SK-N-SH (cell line): ENCODE results near the gene FBXO2. TPM values are rescaled to one million over a fixed set of nuclear protein-coding genes. Genes with fewer than 3 reads are reported as not detected.
A peak's percentile ranks its signal among the peaks of the same experiment; 100 is the strongest.

ENCODE experiments used
- CTCF ChIA-PET: fragments of 300-600, 350-600 bp; formaldehyde crosslinking; extraction: SDS; loops from one replicate; lab custom pipeline; 2021; lab: Yijun Ruan, JAX
- POLR2A ChIA-PET: fragments of 350-600 bp; sonication (Branson Sonifier 250); formaldehyde crosslinking; extraction: SDS; loops from one replicate; lab custom pipeline; 2020; ENCODE audit warnings: antibody characterized with exemption, inconsistent platforms; lab: Yijun Ruan, JAX
- DNase-seq: peaks from one replicate; pipeline ENCODE4 v3.0.0; 2012
- H2AFZ ChIP-seq: fragments of 200-600 bp; sonication (generic); 2 replicates; pipeline ENCODE4 v1.8.1; 2016; ENCODE audit warnings: antibody characterized with exemption, mild to moderate bottlenecking, low read depth
- H3F3A ChIP-seq: fragments of 200-600 bp; sonication (generic); replicated peaks from 2 replicates; pipeline ENCODE3; 2016; ENCODE audit warnings: antibody characterized with exemption, mild to moderate bottlenecking; ENCODE audit not compliant: insufficient read depth
- H3K27ac ChIP-seq, 2 experiments: fragments of 200-500 bp in 1 of 2; fragments of 200-600 bp in 1 of 2; sonication (Bioruptor generic) in 1 of 2; sonication (generic), shearing (Covaris generic) in 1 of 2; 2 replicates each; pipeline versions ENCODE4 v1.5.1 to v1.6.1; 2014 to 2016; ENCODE audit warnings: low read depth in 2 of 2, inconsistent platforms in 1 of 2, low read length in 1 of 2, mild to moderate bottlenecking in 1 of 2, mixed read lengths in 1 of 2
- H3K27me3 ChIP-seq: fragments of 200-600 bp; sonication (generic), shearing (Covaris generic); 2 replicates; pipeline ENCODE4 v1.6.1; 2016; ENCODE audit warnings: mixed run types; ENCODE audit not compliant: insufficient read depth
- H3K36me3 ChIP-seq, 2 experiments: fragments of 200-500 bp in 1 of 2; fragments of 200-600 bp in 1 of 2; sonication (Bioruptor generic) in 1 of 2; sonication (generic) in 1 of 2; replicated peaks in 1 of 2; 2 replicates each; pipeline versions ENCODE3 to v1.5.1; 2014 to 2016; ENCODE audit warnings: low read length in 1 of 2, mild to moderate bottlenecking in 1 of 2; ENCODE audit not compliant: insufficient read depth in 2 of 2, control insufficient read depth in 1 of 2
- H3K4me1 ChIP-seq, 2 experiments: fragments of 200-500 bp in 1 of 2; fragments of 200-600 bp in 1 of 2; sonication (Bioruptor generic) in 1 of 2; sonication (generic), shearing (Covaris generic) in 1 of 2; 2 replicates each; pipeline versions ENCODE4 v1.5.1 to v1.6.1; 2014 to 2016; ENCODE audit warnings: low read depth in 1 of 2, low read length in 1 of 2, mixed run types in 1 of 2; ENCODE audit not compliant: insufficient read depth in 2 of 2, control insufficient read depth in 1 of 2
- H3K4me2 ChIP-seq: fragments of 200-600 bp; sonication (generic), shearing (Covaris generic); 2 replicates; pipeline ENCODE4 v1.6.1; 2017; ENCODE audit warnings: mixed run types
- H3K4me3 ChIP-seq, 2 experiments: fragments of 200-500 bp in 1 of 2; fragments of 200-600 bp in 1 of 2; sonication (Bioruptor generic) in 1 of 2; sonication (generic), shearing (Covaris generic) in 1 of 2; 2 replicates each; pipeline versions ENCODE4 v1.5.1 to v1.8.1; 2014 to 2016; ENCODE audit warnings: low read depth in 2 of 2, inconsistent platforms in 1 of 2, low read length in 1 of 2, mild to moderate bottlenecking in 1 of 2, mixed read lengths in 1 of 2, moderate library complexity in 1 of 2
- H3K79me2 ChIP-seq: fragments of 200-600 bp; sonication (generic); 2 replicates; pipeline ENCODE4 v1.8.1; 2017; ENCODE audit warnings: mild to moderate bottlenecking; ENCODE audit not compliant: insufficient read depth
- H3K9ac ChIP-seq: fragments of 200-600 bp; sonication (generic); 2 replicates; pipeline ENCODE4 v1.6.1; 2017; ENCODE audit warnings: mixed run types
- H3K9me2 ChIP-seq: fragments of 200-600 bp; sonication (generic); 2 replicates; pipeline ENCODE4 v1.6.1; 2017; ENCODE audit warnings: mixed run types
- H3K9me3 ChIP-seq: fragments of 200-600 bp; sonication (generic); 2 replicates; pipeline ENCODE4 v1.6.1; 2017; ENCODE audit warnings: mixed run types, mild to moderate bottlenecking, moderate library complexity
- H4K20me1 ChIP-seq: fragments of 200-600 bp; sonication (generic); 2 replicates; pipeline ENCODE4 v1.6.1; 2017; ENCODE audit warnings: mild to moderate bottlenecking, mixed run types; ENCODE audit not compliant: insufficient read depth
- CHD2 ChIP-seq: fragments of 150-350 bp; IDR thresholded peaks from 2 replicates; pipeline ENCODE4 v1.6.1; 2018; ENCODE audit warnings: low read length; ENCODE audit not compliant: partially characterized antibody
- EP300 ChIP-seq, 2 experiments: IDR thresholded peaks; 2 replicates each; pipeline versions ENCODE4 v1.4.0 to v1.6.1; 2012; ENCODE audit warnings: borderline replicate concordance in 1 of 2, low read depth in 1 of 2, low read length in 1 of 2
- GABPA ChIP-seq: IDR thresholded peaks from 2 replicates; pipeline ENCODE4 v1.4.0; 2012; ENCODE audit warnings: low read depth, mild to moderate bottlenecking
- GATA2 ChIP-seq: sonication (generic); formaldehyde crosslinking; IDR thresholded peaks from 2 replicates; pipeline ENCODE4 v1.5.0; 2020; ENCODE audit warnings: mild to moderate bottlenecking, missing genetic modification reagents
- JUND ChIP-seq: IDR thresholded peaks from 2 replicates; pipeline ENCODE4 v1.4.0; 2012
- MEF2A ChIP-seq: IDR thresholded peaks from 2 replicates; pipeline ENCODE4 v1.4.0; 2012; ENCODE audit warnings: low read depth, borderline replicate concordance
- MXI1 ChIP-seq: IDR thresholded peaks from 2 replicates; pipeline ENCODE4 v1.6.1; 2012; ENCODE audit warnings: mild to moderate bottlenecking, low read depth, low read length, improper control_type of control experiment
- NFIC ChIP-seq: IDR thresholded peaks from 2 replicates; pipeline ENCODE4 v1.4.0; 2012; ENCODE audit warnings: borderline replicate concordance
- NRF1 ChIP-seq: IDR thresholded peaks from 2 replicates; pipeline ENCODE4 v1.6.1; 2012; ENCODE audit warnings: low read depth, mild to moderate bottlenecking, low read length
- PBX3 ChIP-seq: IDR thresholded peaks from 2 replicates; pipeline ENCODE4; 2012
- RAD21 ChIP-seq: IDR thresholded peaks from 2 replicates; pipeline ENCODE4 v1.6.1; 2012; ENCODE audit warnings: mild to moderate bottlenecking, low read length
- RCOR1 ChIP-seq: fragments of 150-350 bp; IDR thresholded peaks from 2 replicates; pipeline ENCODE4 v1.6.1; 2017; ENCODE audit warnings: antibody characterized with exemption, low read length
- SIN3A ChIP-seq: IDR thresholded peaks from 2 replicates; pipeline ENCODE4 v1.6.1; 2012; ENCODE audit warnings: low read depth, mild to moderate bottlenecking, low read length, moderate library complexity, borderline replicate concordance
- SMC3 ChIP-seq: IDR thresholded peaks from 2 replicates; pipeline ENCODE4 v1.6.1; 2012; ENCODE audit warnings: low read depth, low read length, improper control_type of control experiment
- YY1 ChIP-seq: IDR thresholded peaks from 2 replicates; pipeline ENCODE4 v1.4.0; 2012; ENCODE audit warnings: low read depth, mild to moderate bottlenecking
- WGBS: methylation state at CpG from one replicate; pipeline ENCODE4 v1.1.6; 2017; ENCODE audit warnings: low lambda C conversion rate; 5-methylcytosine and 5-hydroxymethylcytosine counted together
- polyA plus RNA-seq, 3 experiments: library from polyadenylated mRNA; depleted of rRNA; stranded (reverse); fragments of >200 nt; gene quantifications; 2 replicates each; pipeline ENCODE4 v1.2.3, GENCODE V29; 2012
- TF ChIP-seq, protein P1 (sequence below): fragments of 200-600 bp; sonication (generic); IDR thresholded peaks from 2 replicates; pipeline ENCODE4 v1.6.1; 2017; ENCODE audit warnings: antibody characterized with exemption, mild to moderate bottlenecking, moderate library complexity
- TF ChIP-seq, protein P2 (sequence below): IDR thresholded peaks from 2 replicates; pipeline ENCODE4 v1.6.1; 2012; ENCODE audit warnings: mild to moderate bottlenecking, low read depth, low read length, moderate library complexity
- TF ChIP-seq, protein P3 (sequence below): IDR thresholded peaks from 2 replicates; pipeline ENCODE4 v1.4.0; 2012; ENCODE audit warnings: low read depth, borderline replicate concordance
- TF ChIP-seq, protein P4 (sequence below): fragments of 150-350 bp; IDR thresholded peaks from 2 replicates; pipeline ENCODE4 v1.6.1; 2016; ENCODE audit warnings: mild to moderate bottlenecking, low read depth, low read length

Gene FBXO2
- polyA plus RNA-seq, 1 of the 3 experiments (the other 2 are of a cell fraction) = 21.7 TPM

GRCh38 chr1:11650331-11650991 lies 3.8 kb downstream of the FBXO2 start:
- peak overlapping the region in 1 of 2 experiments; percentile 24; a peak in 2 of 4 replicates for H3K4me3 ChIP-seq
- DNase-seq = peak; percentile 93
- H3K36me3 ChIP-seq = no peaks in the 10 kb centered on the region
- no peak overlapping the region for H3K27ac ChIP-seq
- H3F3A ChIP-seq = no peaks in the 10 kb centered on the region
- TF ChIP-seq MXI1 (peak; percentile 59; the same call in 1 of the 2 replicates), CHD2 (peak; percentile 23), RCOR1 (no peak), SIN3A (peak; percentile 35; the same call in 1 of the 2 replicates), RAD21 (peak; percentile 81), NRF1 (no peak), YY1 (no peak), MEF2A (no peak), EP300 (IDR thresholded peaks at IDR 0.05; ENCODE audit: borderline replicate concordance in 1 of 2, low read depth in 1 of 2, low read length in 1 of 2) (no peak), NFIC (peak; percentile 73), PBX3 (no peak), GABPA (no peak), GATA2 (CRISPR knock-in tag) (no peak), SMC3 (peak; percentile 86), JUND (no peak)
- TF ChIP-seq, protein P1, sequence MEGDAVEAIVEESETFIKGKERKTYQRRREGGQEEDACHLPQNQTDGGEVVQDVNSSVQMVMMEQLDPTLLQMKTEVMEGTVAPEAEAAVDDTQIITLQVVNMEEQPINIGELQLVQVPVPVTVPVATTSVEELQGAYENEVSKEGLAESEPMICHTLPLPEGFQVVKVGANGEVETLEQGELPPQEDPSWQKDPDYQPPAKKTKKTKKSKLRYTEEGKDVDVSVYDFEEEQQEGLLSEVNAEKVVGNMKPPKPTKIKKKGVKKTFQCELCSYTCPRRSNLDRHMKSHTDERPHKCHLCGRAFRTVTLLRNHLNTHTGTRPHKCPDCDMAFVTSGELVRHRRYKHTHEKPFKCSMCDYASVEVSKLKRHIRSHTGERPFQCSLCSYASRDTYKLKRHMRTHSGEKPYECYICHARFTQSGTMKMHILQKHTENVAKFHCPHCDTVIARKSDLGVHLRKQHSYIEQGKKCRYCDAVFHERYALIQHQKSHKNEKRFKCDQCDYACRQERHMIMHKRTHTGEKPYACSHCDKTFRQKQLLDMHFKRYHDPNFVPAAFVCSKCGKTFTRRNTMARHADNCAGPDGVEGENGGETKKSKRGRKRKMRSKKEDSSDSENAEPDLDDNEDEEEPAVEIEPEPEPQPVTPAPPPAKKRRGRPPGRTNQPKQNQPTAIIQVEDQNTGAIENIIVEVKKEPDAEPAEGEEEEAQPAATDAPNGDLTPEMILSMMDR = peak; percentile 63
- TF ChIP-seq, protein P2, sequence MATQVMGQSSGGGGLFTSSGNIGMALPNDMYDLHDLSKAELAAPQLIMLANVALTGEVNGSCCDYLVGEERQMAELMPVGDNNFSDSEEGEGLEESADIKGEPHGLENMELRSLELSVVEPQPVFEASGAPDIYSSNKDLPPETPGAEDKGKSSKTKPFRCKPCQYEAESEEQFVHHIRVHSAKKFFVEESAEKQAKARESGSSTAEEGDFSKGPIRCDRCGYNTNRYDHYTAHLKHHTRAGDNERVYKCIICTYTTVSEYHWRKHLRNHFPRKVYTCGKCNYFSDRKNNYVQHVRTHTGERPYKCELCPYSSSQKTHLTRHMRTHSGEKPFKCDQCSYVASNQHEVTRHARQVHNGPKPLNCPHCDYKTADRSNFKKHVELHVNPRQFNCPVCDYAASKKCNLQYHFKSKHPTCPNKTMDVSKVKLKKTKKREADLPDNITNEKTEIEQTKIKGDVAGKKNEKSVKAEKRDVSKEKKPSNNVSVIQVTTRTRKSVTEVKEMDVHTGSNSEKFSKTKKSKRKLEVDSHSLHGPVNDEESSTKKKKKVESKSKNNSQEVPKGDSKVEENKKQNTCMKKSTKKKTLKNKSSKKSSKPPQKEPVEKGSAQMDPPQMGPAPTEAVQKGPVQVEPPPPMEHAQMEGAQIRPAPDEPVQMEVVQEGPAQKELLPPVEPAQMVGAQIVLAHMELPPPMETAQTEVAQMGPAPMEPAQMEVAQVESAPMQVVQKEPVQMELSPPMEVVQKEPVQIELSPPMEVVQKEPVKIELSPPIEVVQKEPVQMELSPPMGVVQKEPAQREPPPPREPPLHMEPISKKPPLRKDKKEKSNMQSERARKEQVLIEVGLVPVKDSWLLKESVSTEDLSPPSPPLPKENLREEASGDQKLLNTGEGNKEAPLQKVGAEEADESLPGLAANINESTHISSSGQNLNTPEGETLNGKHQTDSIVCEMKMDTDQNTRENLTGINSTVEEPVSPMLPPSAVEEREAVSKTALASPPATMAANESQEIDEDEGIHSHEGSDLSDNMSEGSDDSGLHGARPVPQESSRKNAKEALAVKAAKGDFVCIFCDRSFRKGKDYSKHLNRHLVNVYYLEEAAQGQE = no peak
- TF ChIP-seq, protein P3, sequence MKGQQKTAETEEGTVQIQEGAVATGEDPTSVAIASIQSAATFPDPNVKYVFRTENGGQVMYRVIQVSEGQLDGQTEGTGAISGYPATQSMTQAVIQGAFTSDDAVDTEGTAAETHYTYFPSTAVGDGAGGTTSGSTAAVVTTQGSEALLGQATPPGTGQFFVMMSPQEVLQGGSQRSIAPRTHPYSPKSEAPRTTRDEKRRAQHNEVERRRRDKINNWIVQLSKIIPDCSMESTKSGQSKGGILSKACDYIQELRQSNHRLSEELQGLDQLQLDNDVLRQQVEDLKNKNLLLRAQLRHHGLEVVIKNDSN = no peak
- TF ChIP-seq, protein P4, sequence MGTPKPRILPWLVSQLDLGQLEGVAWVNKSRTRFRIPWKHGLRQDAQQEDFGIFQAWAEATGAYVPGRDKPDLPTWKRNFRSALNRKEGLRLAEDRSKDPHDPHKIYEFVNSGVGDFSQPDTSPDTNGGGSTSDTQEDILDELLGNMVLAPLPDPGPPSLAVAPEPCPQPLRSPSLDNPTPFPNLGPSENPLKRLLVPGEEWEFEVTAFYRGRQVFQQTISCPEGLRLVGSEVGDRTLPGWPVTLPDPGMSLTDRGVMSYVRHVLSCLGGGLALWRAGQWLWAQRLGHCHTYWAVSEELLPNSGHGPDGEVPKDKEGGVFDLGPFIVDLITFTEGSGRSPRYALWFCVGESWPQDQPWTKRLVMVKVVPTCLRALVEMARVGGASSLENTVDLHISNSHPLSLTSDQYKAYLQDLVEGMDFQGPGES = no peak
- ChIA-PET CTCF (interaction anchor here (0.6 to 9.9 kb wide), 59 partner anchors 8 to 613 kb away, joined by 3 to 205 read pairs (median 4); partner anchors contain the start of genes AGTRAP, CLCN6, DISP3 and FBXO6), POLR2A (interaction anchor here (0.6 to 1.1 kb wide), 3 partner anchors 35 to 258 kb away, joined by 3 to 5 read pairs (median 3); no protein-coding TSS in a partner anchor)
- H3K4me1 ChIP-seq = peaks cover 0 to 23% of the 10 kb centered on the region in 2 experiments; a peak in 1 of 4 replicates
- peaks cover 3% of the 10 kb centered on the region; the same call in 1 of the 2 replicates for H3K79me2 ChIP-seq
- no peaks in the 10 kb centered on the region for H3K27me3 ChIP-seq
- H3K4me2 ChIP-seq = no peak overlapping the region
- H3K9ac ChIP-seq = no peak overlapping the region
- no peaks in the 10 kb centered on the region for H3K9me2 ChIP-seq
- no peaks in the 10 kb centered on the region for H4K20me1 ChIP-seq
- H3K9me3 ChIP-seq = no peaks in the 10 kb centered on the region
- WGBS = 18% methylated on average over 16 of the region's 47 CpGs
- no peak overlapping the region for H2AFZ ChIP-seq
